RKO (cell line): ENCODE results near the gene DBI.

Source experiments
- DNase-seq: peaks from one replicate; pipeline ENCODE4 v3.0.0-alpha.2; 2016; ENCODE audit warnings: low spot score

Gene DBI

GRCh38 chr2:119366649-119367471, at the start of gene DBI, which contains the start of gene C2orf76:
Gene DBI, plus strand, starts transcription at chr2:119366977. Its CDS starts 75 bp downstream, at chr2:119367052.
Gene C2orf76, minus strand, starts transcription at chr2:119366834. Its CDS starts 26,875 bp downstream, at chr2:119339959.
- peak; percentile 95 for DNase-seq

- no peak for DNase-seq
These were observed 49.2 kb upstream of the DBI start for GRCh38 chr2:119317554-119317953.

DNA sequence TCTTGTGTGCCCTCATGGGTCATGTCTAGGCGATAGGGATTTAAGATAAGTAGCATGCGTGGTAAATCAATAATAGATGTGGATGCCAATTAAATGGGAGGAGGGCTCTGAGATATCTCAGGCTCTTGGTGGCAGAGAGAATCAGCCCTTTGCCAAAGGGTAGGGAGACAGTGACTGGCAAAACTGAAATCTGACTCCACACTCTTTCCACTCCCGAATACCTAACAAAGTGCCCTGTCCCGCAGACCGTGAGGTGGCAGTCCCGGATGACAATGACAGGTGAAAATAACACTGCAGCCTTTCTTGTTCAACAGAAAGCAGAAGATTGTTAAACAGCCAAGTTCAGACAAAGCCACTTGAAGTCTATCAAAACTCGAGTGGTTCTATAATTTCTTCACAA, 47.2 kb upstream of the DBI start:
- no peak for DNase-seq

DNA sequence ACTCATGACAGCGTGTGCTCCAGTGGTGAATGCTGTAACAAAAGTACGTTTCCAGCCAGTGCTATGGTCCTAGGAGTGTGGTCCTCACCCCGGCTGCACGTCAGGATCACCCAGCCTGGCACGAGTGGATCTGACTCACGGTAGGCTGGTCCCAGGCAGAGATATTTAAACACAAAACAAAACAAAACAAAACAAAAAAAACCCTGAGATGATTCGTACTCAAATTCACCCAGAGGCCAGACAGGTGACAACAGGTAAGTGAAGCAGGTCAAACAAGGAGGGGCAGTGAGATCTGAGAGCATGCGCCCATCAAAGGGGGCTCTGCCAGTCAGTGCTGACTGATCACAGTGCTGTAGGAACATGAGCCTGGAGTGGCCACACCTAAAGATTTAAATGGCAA, 43.3 kb upstream of the DBI start:
- DNase-seq, result no peak

DNA sequence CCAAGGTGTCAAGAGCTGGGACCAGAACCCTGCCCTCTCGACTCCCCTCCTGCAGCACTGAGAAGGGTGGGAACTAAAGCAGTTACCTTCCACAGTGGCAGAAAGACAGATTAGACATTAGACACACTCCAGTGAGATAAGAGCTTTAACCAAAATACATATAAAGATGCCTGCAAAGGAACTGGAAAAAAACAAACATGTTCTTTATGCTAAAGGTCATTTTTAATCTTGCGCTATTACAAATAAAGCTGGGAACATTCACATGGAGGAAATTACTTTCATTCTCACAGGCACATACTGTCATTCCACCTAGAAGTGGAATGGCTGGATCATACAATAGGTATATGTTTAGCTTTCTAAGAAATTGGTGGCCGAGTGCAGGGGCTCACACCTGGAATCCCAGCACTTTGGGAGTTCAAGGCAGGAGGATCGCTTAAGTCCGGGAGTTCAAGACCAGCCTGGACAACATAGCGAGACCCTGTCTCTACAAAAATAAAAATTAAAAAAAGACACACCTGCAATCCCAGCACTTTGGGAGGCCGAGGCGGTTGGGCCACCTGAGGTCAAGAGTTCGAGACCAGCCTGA, 42.0 kb upstream of the DBI start:
- no peak for DNase-seq

DNA sequence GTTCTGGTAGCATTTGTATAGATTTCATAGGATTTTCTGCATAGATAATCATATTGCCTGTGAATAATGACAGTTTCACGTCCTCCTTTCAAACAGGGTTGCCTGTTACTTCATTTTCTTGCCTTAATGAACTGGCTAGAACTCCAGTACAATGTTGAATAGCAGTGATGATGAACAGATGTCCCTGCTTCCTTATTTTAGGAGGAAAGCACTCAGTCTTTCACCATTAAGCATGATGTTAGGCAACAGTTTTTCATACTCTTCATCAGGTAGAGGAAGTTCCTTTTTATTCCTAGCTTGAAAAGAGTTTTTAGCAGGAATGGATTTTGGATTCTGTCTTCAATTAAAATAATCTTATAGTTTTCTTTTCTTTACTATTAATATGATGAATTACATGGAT, 39.8 kb upstream of the DBI start:
- DNase-seq, result no peak

DNA sequence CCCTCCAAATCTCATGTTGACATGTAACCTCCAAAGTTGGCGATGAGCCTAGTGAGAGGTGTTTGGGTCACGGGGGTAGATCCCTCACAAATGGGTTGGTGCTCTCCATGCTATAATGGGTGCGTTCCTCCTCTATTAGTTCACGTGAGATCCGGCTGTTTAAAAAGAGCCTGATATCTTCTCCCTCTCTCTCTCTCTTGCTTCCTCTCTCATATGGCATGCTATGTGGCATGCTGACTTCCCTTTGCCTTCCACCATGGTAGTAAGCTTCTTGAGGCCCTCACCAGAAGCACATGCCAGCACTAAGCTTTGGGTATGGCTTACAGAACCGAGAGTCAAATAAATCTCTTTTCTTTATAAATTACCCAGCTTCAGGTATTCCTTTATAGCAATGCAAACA, 39.3 kb upstream of the DBI start:
- no peak for DNase-seq

- no peak for DNase-seq
These were observed 33.8 kb upstream of the DBI start for GRCh38 chr2:119332953-119333352.

- DNase-seq, result no peak
These were observed 33.4 kb upstream of the DBI start for GRCh38 chr2:119333360-119333759.

DNA sequence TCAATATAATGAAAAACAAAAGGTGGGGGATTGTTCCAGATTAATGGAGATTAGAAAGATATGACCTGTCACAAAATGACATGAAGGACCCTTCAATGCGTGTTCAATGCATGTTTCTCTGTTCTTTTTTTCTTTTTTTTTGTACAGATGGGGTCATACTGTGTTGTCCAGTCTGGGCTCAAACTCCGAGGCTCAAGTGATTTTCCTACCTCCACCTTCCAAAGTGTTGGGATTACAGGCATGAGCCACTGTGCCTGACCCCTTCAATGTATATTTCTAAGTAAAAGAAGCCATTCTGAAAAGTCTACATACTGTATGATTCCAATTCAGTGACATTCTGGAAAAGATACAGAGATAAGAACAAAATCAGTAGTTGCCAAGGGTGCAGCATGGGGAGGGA, 32.9 kb upstream of the DBI start:
- DNase-seq, result no peak

DNA sequence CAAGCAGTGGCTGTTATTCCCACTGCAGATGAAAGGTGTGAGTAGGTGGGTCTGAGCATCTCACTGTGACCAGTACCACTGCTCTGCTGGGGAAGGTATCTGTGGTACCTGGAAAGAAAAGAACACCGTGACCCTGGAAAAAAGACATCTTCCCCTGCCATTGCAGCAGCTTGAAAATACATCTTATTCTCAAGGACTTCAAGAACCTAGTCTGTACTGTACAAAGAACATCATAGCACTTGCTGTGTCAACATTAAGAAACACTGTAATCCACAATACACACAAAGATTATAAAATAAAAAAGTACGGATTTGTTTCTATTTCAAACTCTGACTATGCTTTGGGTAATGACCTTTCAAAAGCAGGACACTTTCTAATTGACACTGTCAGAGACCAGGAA, 29.0 kb upstream of the DBI start:
- DNase-seq, result no peak

GRCh38 chr2:119338272-119338671, 28.5 kb upstream of the DBI start:
- no peak for DNase-seq

DNA sequence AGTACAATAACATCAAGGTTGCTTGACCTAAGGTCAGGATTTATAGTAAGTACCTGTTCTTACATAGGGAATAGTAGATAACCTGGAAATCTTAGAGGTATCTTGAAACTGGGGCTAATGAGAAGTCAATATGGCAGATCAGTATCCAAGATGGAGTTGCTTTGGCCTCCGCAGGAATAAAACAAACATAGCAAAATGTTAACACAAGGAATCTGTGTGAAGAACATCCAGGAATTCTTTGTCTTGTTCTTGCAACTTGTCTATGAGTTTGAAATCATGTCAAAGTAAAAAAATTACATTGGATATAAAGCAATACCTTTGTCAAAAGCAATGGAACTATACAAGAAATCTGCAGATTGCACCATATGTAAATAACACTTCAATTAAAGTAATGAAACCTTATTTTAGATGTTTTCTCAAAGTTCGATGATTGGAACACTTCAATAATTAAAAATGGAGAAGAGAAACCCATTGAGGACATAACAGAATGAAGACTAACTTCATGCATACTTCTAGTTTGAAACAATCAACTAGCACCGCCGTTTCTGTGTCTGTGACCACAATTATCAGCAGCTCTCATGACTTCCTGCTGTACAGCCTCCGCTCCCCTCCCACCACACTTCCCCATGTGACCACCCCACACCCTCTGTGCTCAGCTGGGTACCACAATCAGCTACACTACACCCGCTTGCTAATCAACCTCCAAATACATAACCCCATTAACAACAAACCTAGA, 27.8 kb upstream of the DBI start:
- no peak for DNase-seq

GRCh38 chr2:119339562-119339923, 27.2 kb upstream of the DBI start:
- no peak for DNase-seq

GRCh38 chr2:119341684-119342083, 25.1 kb upstream of the DBI start:
- DNase-seq, result no peak

GRCh38 chr2:119349289-119349688, 17.5 kb upstream of the DBI start:
- no peak for DNase-seq

DNA sequence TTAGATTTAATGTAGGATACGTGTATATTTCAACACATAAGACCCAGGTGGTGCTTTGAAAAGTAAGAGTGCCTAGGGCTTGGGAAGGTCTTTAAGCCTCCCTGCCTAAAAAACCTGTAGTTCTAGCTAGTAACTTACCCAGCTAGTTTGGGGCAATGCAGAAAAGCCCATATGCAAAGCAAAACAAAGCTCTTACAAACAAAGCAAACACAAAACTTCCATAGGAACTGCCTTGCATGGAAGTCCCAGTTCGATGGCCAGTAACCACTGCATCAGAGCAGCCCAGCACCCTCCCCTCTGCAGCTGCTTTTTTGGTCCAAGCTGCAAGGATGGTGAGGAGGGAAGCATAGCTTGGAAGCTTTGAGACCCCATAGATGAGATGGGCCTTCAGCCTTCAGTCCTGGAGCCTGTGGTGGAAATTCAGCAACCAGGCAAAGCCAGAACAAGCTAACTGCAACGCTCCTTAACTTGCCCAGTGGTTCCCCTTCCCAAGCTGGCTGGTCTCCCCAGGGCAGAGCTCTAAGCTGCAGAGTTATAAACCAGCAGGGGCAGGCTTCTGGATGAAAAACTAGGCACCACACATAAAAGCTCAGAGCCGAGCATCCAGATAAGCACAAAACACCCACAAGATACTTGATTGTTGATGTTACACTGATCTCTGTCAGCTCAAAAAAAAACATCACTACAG, 16.3 kb upstream of the DBI start:
- DNase-seq, result no peak

DNA sequence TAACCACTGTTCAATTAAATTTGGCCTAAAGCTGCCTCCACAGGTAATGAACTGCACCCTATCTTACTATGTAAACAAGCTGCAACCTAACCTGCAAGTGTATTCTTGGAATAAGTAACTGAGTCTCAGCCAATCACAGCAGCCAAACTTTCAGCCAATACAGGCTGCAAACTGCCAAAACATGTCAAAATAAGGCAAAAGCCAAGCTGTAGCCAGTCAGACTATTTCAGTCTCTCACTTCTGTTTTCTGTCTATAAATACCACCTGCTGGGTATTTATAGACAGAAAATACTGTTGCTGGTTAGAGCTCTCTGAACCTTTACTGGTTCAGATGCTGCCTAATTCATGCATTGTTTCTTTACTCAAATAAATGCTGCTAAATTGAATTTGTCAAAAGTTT, 14.4 kb upstream of the DBI start:
- no peak for DNase-seq

DNA sequence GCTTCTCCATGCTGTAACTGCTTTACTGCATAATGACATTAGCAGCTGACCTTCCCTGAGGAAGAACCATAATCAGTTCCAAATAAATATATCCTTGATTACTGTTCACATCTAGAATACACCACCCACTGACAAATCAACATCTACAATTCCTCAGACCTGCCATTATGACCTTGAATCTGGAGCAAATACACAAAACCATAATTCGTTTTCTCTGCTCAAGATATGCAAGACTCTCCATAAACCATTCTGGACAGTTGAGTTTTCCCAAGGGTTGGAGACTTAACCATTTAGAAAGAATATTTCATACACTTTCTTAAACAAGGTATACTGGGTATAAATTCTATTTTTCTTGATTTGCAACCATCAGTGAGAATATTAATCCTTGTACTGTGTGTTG, 11.9 kb upstream of the DBI start:
- DNase-seq, result no peak

- DNase-seq, result no peak
These were observed 7.0 kb upstream of the DBI start for GRCh38 chr2:119359774-119360173.

GRCh38 chr2:119360423-119360966, 6.3 kb upstream of the DBI start:
- no peak for DNase-seq

DNA sequence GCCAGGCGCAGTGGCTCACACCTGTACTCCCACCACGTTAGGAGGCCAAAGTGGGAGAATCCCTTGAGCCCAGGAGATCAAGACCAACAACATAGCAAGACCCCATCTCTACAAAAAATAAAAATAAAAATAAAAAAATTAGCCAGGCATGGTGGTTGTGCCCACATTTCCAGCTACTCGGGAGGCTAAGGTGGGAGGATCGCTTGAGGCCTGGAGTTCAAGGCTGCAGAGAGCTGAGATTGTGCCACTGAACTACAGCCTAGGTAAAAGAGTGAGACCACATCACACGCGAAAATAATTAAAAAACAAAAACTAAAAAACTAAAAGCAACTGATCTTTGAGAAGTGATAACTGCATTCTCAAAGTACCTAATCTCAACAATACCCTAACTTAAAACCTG, 2.0 kb upstream of the DBI start:
- no peak for DNase-seq
